PC-9 (cell line): ENCODE results near the gene DSG3.

Experiments
- EZH2 ChIP-seq: fragments of 200-600 bp; sonication (generic); IDR thresholded peaks from 2 replicates; pipeline ENCODE4 v1.8.0; 2017; ENCODE audit warnings: antibody characterized with exemption, low read depth
- TF ChIP-seq, protein P1 (sequence below): fragments of 200-600 bp; sonication (generic); conservative IDR thresholded peaks from 2 replicates; pipeline ENCODE4 v1.6.1; 2017; ENCODE audit warnings: mixed run types, antibody characterized with exemption, mild to moderate bottlenecking, moderate library complexity

DNA sequence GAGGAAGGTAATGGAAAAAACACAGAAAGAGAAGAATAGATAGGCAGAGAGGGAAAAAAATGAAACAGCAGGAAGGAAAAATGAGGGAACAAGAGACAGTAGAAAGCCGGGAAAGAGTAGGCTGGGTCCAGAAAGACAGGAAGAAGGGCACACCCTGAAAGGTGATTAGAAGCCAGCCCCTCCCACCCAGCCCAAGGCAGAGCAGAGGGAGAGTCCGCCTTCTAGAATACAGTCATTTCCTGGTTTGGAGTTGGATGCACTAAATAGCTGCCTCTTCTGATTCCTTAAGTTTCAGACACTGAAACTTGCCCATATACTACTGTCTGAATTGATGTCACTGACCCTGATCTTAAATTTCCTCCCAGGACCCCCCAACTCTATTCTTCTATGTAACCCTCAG lies 17.9 kb upstream of the DSG3 start:
- TF ChIP-seq, protein P1, sequence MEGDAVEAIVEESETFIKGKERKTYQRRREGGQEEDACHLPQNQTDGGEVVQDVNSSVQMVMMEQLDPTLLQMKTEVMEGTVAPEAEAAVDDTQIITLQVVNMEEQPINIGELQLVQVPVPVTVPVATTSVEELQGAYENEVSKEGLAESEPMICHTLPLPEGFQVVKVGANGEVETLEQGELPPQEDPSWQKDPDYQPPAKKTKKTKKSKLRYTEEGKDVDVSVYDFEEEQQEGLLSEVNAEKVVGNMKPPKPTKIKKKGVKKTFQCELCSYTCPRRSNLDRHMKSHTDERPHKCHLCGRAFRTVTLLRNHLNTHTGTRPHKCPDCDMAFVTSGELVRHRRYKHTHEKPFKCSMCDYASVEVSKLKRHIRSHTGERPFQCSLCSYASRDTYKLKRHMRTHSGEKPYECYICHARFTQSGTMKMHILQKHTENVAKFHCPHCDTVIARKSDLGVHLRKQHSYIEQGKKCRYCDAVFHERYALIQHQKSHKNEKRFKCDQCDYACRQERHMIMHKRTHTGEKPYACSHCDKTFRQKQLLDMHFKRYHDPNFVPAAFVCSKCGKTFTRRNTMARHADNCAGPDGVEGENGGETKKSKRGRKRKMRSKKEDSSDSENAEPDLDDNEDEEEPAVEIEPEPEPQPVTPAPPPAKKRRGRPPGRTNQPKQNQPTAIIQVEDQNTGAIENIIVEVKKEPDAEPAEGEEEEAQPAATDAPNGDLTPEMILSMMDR: no peak
- no peak for TF ChIP-seq EZH2
